ENCODE data around the gene ANKS1A. TPM values are rescaled to one million over a fixed set of nuclear protein-coding genes. Genes with fewer than 3 reads are reported as not detected.

Gene ANKS1A
- total RNA-seq, 1 donor from 2014 or later = 17.0 TPM

GRCh38 chr6:34951731-34952130 lies 62.7 kb downstream of the ANKS1A start:
- H3K4me1 ChIP-seq = peaks cover 17% of the 10 kb centered on the region
- H3K4me2 ChIP-seq = no peak overlapping the region
- H3K36me3 ChIP-seq = no peaks in the 10 kb centered on the region
- H3K4me3 Mint-ChIP-seq = no peak overlapping the region
- no peaks in the 10 kb centered on the region for H3K9me3 Mint-ChIP-seq
- peaks cover 23% of the 10 kb centered on the region for H4K20me1 ChIP-seq (ENCODE audit: low read depth)
- peaks cover 2% of the 10 kb centered on the region for H3K27me3 Mint-ChIP-seq (ENCODE audit: insufficient read depth, low read depth)
- H3K27me3 ChIP-seq = no peaks in the 10 kb centered on the region
- H3K27ac Mint-ChIP-seq = peak overlapping the region; percentile 32
- H3K27ac ChIP-seq = no peak overlapping the region
- H3K9ac ChIP-seq = no peak overlapping the region
- H3K4me3 ChIP-seq = no peak overlapping the region
- peaks cover 25% of the 10 kb centered on the region for H3K4me1 Mint-ChIP-seq
- H2AFZ ChIP-seq (replicated peaks) = no peak overlapping the region
- no peaks in the 10 kb centered on the region for H3K9me3 ChIP-seq (ENCODE audit: low read depth)
- TF ChIP-seq, protein P1, sequence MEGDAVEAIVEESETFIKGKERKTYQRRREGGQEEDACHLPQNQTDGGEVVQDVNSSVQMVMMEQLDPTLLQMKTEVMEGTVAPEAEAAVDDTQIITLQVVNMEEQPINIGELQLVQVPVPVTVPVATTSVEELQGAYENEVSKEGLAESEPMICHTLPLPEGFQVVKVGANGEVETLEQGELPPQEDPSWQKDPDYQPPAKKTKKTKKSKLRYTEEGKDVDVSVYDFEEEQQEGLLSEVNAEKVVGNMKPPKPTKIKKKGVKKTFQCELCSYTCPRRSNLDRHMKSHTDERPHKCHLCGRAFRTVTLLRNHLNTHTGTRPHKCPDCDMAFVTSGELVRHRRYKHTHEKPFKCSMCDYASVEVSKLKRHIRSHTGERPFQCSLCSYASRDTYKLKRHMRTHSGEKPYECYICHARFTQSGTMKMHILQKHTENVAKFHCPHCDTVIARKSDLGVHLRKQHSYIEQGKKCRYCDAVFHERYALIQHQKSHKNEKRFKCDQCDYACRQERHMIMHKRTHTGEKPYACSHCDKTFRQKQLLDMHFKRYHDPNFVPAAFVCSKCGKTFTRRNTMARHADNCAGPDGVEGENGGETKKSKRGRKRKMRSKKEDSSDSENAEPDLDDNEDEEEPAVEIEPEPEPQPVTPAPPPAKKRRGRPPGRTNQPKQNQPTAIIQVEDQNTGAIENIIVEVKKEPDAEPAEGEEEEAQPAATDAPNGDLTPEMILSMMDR (IDR thresholded peaks at IDR 0.05) = no peak
- TF ChIP-seq EZH2 (IDR thresholded peaks at IDR 0.05) = no peak
- TF ChIP-seq EZH2phosphoT487 (IDR thresholded peaks at IDR 0.05) = no peak
- no peak for DNase-seq (ENCODE audit: low spot score)
- H3K79me2 ChIP-seq (ENCODE audit: low read depth) = peaks cover 7% of the 10 kb centered on the region
- H3F3A ChIP-seq (ENCODE audit: low read depth) = no peaks in the 10 kb centered on the region
- no peaks in the 10 kb centered on the region for H3K36me3 Mint-ChIP-seq

GRCh38 chr6:34953061-34954025 lies 64.3 kb downstream of the ANKS1A start:
- no peak overlapping the region for H2AFZ ChIP-seq (replicated peaks)
- H3K27ac Mint-ChIP-seq = no peak overlapping the region
- H3K9ac ChIP-seq = no peak overlapping the region
- no peaks in the 10 kb centered on the region for H3K9me3 Mint-ChIP-seq
- no peak for TF ChIP-seq EZH2 (IDR thresholded peaks at IDR 0.05)
- TF ChIP-seq, protein P1 (IDR thresholded peaks at IDR 0.05) = no peak
- no peak for TF ChIP-seq EZH2phosphoT487 (IDR thresholded peaks at IDR 0.05)
- H3K27me3 ChIP-seq = no peaks in the 10 kb centered on the region
- H3K4me1 Mint-ChIP-seq = peaks cover 30% of the 10 kb centered on the region
- H3K36me3 Mint-ChIP-seq = no peaks in the 10 kb centered on the region
- no peaks in the 10 kb centered on the region for H3F3A ChIP-seq (ENCODE audit: low read depth)
- no peaks in the 10 kb centered on the region for H3K36me3 ChIP-seq
- no peak overlapping the region for H3K4me2 ChIP-seq
- H3K4me3 ChIP-seq = no peak overlapping the region
- peaks cover 17% of the 10 kb centered on the region for H3K4me1 ChIP-seq
- DNase-seq (ENCODE audit: low spot score) = no peak
- peaks cover 6% of the 10 kb centered on the region for H3K79me2 ChIP-seq (ENCODE audit: low read depth)
- no peaks in the 10 kb centered on the region for H3K9me3 ChIP-seq (ENCODE audit: low read depth)
- no peak overlapping the region for H3K4me3 Mint-ChIP-seq
- peaks cover 36% of the 10 kb centered on the region for H4K20me1 ChIP-seq (ENCODE audit: low read depth)
- H3K27me3 Mint-ChIP-seq (ENCODE audit: insufficient read depth, low read depth) = peaks cover 2% of the 10 kb centered on the region
- H3K27ac ChIP-seq = no peak overlapping the region

DNA sequence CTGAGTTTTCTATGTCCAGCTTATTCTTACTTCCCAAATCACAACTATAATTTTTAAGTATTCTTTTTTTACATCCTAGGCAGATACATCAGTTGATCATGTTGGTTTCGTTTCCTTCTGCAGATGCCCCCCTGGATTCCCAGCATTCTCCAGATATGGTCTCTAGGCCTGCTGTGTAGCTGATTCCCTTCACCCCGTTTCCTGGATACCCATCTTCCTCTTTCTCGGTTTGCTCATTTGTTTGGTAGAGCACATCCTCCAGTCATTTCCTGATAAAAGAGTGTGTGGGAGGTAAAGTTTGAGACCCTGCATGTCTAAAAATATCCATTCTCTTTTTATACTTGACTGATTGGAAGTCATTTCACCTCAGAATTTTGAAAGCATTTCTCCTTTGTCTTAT lies 66.4 kb downstream of the ANKS1A start:
- Histone ChIP-seq H3K27ac (no peak overlapping the region), H4K20me1 (ENCODE audit: low read depth) (peaks cover 24% of the 10 kb centered on the region), H2AFZ (replicated peaks) (no peak overlapping the region), H3F3A (ENCODE audit: low read depth) (no peaks in the 10 kb centered on the region), H3K36me3 (no peaks in the 10 kb centered on the region), H3K4me1 (peaks cover 7% of the 10 kb centered on the region), H3K4me3 (no peak overlapping the region), H3K79me2 (ENCODE audit: low read depth) (no peaks in the 10 kb centered on the region), H3K27me3 (no peaks in the 10 kb centered on the region), H3K9ac (no peak overlapping the region), H3K9me3 (ENCODE audit: low read depth) (no peaks in the 10 kb centered on the region), H3K4me2 (no peak overlapping the region)
- no peak for DNase-seq (ENCODE audit: low spot score)
- Mint-ChIP-seq H3K4me1 (peaks cover 22% of the 10 kb centered on the region), H3K9me3 (no peaks in the 10 kb centered on the region), H3K36me3 (no peaks in the 10 kb centered on the region), H3K27ac (no peak overlapping the region), H3K4me3 (no peak overlapping the region), H3K27me3 (ENCODE audit: insufficient read depth, low read depth) (peaks cover 2% of the 10 kb centered on the region)
- no peak for TF ChIP-seq EZH2 (IDR thresholded peaks at IDR 0.05)
- TF ChIP-seq, protein P1 (IDR thresholded peaks at IDR 0.05) = no peak
- no peak for TF ChIP-seq EZH2phosphoT487 (IDR thresholded peaks at IDR 0.05)

All from neural progenitor cell (in vitro differentiated cells).